UCSD-AML1 (cell line): Measurements from ENCODE around the gene PITPNC1.
"Not testable (repeated sequence)": the region's sequence is repeated elsewhere in the genome, so short reads cannot be mapped to it uniquely, and the experiment has no call there.

ENCODE experiments used
- DNase-seq: peaks from one replicate; lab custom pipeline; 2025; ENCODE audit not compliant: unreplicated experiment; lab: John Stamatoyannopoulos, UW

PITPNC1 gene

GRCh38 chr17:67711916-67712315, 334.8 kb downstream of the PITPNC1 start:
- no peak for DNase-seq

GRCh38 chr17:67712375-67712774, 335.3 kb downstream of the PITPNC1 start:
- DNase-seq, result no peak

GRCh38 chr17:67713169-67713568, 336.1 kb downstream of the PITPNC1 start:
- DNase-seq, result no peak

- no peak for DNase-seq
Observed at GRCh38 chr17:67716405-67716798, 339.3 kb downstream of the PITPNC1 start.

GRCh38 chr17:67717192-67717623, 340.1 kb downstream of the PITPNC1 start:
- DNase-seq, result no peak

- peak; percentile 99 for DNase-seq
Observed at GRCh38 chr17:67717624-67718324, 340.7 kb downstream of the PITPNC1 start, which contains the start of gene NOL11. Gene NOL11, plus strand, starts transcription at chr17:67717936. Its CDS starts 12 bp downstream, at chr17:67717948.

- DNase-seq, result no peak
Observed at GRCh38 chr17:67718325-67718941, 341.4 kb downstream of the PITPNC1 start.

- DNase-seq, result no peak
Observed at GRCh38 chr17:67725373-67725791, 348.3 kb downstream of the PITPNC1 start.

GRCh38 chr17:67725807-67726206, 348.7 kb downstream of the PITPNC1 start:
- no peak for DNase-seq

GRCh38 chr17:67727152-67728039, 350.3 kb downstream of the PITPNC1 start:
- DNase-seq, result not testable (repeated sequence)

- DNase-seq, result no peak
Observed at GRCh38 chr17:67729903-67730302, 352.8 kb downstream of the PITPNC1 start.

GRCh38 chr17:67730731-67731130, 353.6 kb downstream of the PITPNC1 start:
- DNase-seq, result no peak

- no peak for DNase-seq
Observed at GRCh38 chr17:67733449-67733848, 356.4 kb downstream of the PITPNC1 start.

- DNase-seq, result no peak
Observed at GRCh38 chr17:67737145-67737544, 360.1 kb downstream of the PITPNC1 start.

GRCh38 chr17:67742025-67742424, 364.9 kb downstream of the PITPNC1 start:
- no peak for DNase-seq
